IPS-20b (cell line): Measurements from ENCODE around the gene CCL19.

Experiments
- H3K27ac ChIP-seq: one replicate; pipeline ENCODE4 v1.5.1; 2013; ENCODE audit warnings: low read length
- H3K27me3 ChIP-seq: 2 replicates; pipeline ENCODE4 v1.6.1; 2013; ENCODE audit warnings: mild to moderate bottlenecking, low read length, inconsistent platforms; ENCODE audit not compliant: insufficient read depth
- H3K36me3 ChIP-seq: 2 replicates; pipeline ENCODE4 v1.6.1; 2013; ENCODE audit warnings: low read depth, mild to moderate bottlenecking, inconsistent platforms, low read length, moderate library complexity; ENCODE audit not compliant: insufficient read depth
- H3K4me1 ChIP-seq: 2 replicates; pipeline ENCODE4 v1.6.1; 2013; ENCODE audit warnings: mild to moderate bottlenecking, control low read depth, inconsistent platforms, low read length, moderate library complexity; ENCODE audit not compliant: insufficient read depth
- H3K4me3 ChIP-seq: 2 replicates; pipeline ENCODE4 v1.5.1; 2013; ENCODE audit warnings: mild to moderate bottlenecking, low read length, inconsistent platforms
- H3K9ac ChIP-seq: 2 replicates; pipeline ENCODE4 v1.6.1; 2013; ENCODE audit warnings: low read depth, mild to moderate bottlenecking, inconsistent platforms, low read length, moderate library complexity
- H3K9me3 ChIP-seq: 2 replicates; pipeline ENCODE4 v1.6.1; 2013; ENCODE audit warnings: mild to moderate bottlenecking, low read depth, low read length, inconsistent platforms; ENCODE audit not compliant: insufficient read depth

Gene CCL19

DNA sequence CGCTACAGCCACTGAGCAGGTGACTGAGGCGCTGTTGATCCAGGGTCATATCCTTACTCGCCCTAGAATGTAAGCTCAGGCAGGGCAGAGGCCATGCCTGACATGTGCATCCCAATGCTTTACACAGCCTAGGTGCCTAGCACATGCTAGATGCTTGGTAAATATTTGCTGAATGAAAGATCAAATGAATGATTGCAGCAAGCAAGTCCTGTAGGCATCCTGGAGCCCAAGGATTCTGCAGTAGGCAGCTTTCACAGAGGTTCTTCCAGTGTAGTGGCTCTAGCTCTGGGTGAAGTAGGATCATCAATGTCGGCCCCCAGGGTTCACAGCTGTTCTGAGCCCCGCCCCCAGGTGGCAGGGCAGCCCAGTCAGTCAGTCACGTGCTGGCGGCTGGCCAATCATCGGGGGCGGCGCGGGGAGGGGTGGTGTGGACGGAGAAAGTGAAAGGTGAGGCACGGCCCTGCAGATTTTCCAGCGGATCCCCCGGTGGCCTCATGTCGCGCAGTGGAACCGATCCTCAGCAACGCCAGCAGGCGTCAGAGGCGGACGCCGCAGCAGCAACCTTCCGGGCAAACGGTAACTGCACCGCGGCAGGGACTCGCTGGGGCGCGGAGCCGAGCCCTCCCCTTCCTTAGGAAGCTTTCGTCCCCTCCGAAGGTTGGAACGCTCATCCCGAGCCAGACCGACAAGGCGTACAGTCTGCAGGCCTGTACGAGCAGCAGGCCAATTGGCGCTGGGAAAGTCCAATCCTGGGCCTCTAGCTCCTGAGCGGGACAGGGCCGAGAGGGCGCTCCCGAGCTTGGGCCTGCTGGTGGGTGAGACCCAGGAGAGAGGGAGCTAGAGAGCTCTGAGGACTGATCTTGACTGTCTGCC lies 44.6 kb downstream of the CCL19 start, which contains the start of gene GALT:
Gene GALT, plus strand, starts transcription at position 465 of the 873 bp plus-strand sequence. Its CDS starts 30 bp downstream, at position 495.
- peaks cover 14% of the 10 kb centered on the region for H3K4me1 ChIP-seq
- no peaks in the 10 kb centered on the region for H3K27me3 ChIP-seq
- H3K4me3 ChIP-seq, result peak within 1 kb of the TSS; percentile 95
- H3K9ac ChIP-seq, result peak within 1 kb of the TSS; percentile 91
- H3K9me3 ChIP-seq, result no peaks in the 10 kb centered on the region
- H3K27ac ChIP-seq, result peak within 1 kb of the TSS; percentile 88
- peaks cover 26% of the 10 kb centered on the region for H3K36me3 ChIP-seq

DNA sequence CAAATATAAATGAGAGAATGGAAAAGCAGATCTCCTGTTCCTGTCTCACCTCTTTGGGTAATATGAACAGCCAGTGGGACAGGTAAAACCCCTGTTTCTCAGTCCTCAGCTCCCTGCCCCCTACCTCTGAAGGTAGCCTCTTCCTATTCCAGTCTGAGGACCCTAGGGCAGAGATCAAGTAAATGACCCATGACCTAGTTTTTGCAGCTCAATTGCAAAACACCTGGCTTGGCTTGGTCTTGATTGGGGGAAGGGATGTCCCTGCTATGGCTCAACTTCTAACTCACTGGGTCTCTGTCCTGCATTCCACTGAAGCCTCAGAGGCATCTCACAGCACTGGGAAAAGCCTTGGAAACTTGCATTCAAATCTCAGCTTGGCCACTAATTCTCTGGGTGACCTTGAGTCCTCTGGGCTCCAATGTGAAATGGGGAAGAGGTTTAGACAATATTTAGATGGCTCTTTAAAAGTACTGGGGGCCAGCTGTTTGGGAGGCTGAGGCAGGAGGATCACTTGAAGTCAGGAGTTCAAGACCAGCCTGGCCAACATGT lies 46.2 kb downstream of the CCL19 start:
- Histone ChIP-seq H3K9ac (peak overlapping the region; percentile 42), H3K36me3 (peaks cover 20% of the 10 kb centered on the region), H3K27me3 (no peaks in the 10 kb centered on the region), H3K9me3 (no peaks in the 10 kb centered on the region), H3K4me3 (peak overlapping the region; percentile 53), H3K27ac (peak overlapping the region; percentile 49), H3K4me1 (peaks cover 12% of the 10 kb centered on the region)

DNA sequence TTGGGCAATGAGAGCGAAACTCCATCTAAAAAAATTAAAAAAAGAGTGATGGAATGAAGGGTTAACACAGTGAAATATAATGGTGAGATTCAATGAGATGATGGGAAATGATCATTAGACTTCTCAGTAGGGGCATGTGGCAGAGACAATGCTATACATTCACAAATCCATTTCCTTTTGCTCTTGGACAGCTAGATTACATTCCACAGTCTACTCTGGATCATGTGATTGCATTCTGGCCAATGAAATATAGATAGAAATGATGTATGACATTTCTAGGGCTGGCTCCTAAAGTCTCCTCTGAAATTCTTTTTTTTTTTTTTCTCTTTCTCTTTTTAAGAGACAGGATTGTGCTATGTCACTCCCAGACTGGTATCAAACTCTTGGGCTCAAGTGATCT lies 48.4 kb downstream of the CCL19 start:
- H3K36me3 ChIP-seq, result no peaks in the 10 kb centered on the region
- no peak overlapping the region for H3K9ac ChIP-seq
- H3K4me3 ChIP-seq, result no peak overlapping the region
- peaks cover 18% of the 10 kb centered on the region for H3K4me1 ChIP-seq
- H3K27ac ChIP-seq, result no peak overlapping the region
- H3K27me3 ChIP-seq, result peaks cover 6% of the 10 kb centered on the region; the same call in 1 of the 2 replicates
- H3K9me3 ChIP-seq, result no peaks in the 10 kb centered on the region
